GM19452 (cell line): ENCODE measurements around the gene MXI1.
"Not testable (repeated sequence)": the region's sequence is repeated elsewhere in the genome, so short reads cannot be mapped to it uniquely, and the experiment has no call there.

Experiments
- ATAC-seq: cut with Tn5 transposase; IDR thresholded peaks from one replicate; pipeline ENCODE4 v1.9.1; 2021; ENCODE audit not compliant: unreplicated experiment

MXI1 gene

GRCh38 chr10:110311357-110311949, 104.0 kb downstream of the MXI1 start:
- peak; percentile 49 for ATAC-seq

DNA sequence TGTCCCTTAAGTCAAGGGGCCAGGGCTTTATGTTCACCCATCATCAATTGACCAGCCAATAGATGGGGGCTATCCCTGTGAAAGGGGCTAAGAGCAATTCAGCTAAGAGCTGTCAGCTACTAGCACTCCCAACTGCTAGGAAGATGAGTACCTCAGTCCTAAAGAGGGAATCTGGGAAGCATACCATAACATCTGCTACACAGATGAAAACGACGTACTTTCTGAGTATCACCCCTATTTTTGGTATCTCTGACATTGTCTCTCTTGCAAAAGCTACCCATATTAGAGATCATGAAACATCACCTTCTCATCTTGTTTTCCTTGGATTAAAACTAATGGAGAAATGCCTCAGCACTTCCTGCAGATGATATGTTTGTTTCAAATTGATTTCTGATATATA, 104.8 kb downstream of the MXI1 start:
- no peak for ATAC-seq

DNA sequence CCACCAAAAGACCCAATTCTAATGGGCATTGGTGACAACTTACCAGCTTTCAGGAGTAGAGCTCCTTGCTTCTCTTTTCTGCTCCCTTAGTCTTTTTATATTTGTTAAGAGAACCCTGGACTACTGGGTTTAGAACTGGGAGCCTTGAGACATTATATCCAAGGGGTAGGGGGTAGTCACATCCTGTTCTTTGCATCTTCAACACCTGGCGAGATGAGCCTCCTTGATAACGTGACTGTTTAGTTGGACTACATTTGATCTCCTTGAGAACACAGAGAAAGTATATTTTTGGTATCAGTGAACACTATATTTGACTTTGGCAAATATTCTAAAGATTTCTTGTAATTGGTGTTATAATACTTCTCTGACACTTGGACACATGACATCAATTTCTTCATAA, 106.3 kb downstream of the MXI1 start:
- no peak for ATAC-seq

DNA sequence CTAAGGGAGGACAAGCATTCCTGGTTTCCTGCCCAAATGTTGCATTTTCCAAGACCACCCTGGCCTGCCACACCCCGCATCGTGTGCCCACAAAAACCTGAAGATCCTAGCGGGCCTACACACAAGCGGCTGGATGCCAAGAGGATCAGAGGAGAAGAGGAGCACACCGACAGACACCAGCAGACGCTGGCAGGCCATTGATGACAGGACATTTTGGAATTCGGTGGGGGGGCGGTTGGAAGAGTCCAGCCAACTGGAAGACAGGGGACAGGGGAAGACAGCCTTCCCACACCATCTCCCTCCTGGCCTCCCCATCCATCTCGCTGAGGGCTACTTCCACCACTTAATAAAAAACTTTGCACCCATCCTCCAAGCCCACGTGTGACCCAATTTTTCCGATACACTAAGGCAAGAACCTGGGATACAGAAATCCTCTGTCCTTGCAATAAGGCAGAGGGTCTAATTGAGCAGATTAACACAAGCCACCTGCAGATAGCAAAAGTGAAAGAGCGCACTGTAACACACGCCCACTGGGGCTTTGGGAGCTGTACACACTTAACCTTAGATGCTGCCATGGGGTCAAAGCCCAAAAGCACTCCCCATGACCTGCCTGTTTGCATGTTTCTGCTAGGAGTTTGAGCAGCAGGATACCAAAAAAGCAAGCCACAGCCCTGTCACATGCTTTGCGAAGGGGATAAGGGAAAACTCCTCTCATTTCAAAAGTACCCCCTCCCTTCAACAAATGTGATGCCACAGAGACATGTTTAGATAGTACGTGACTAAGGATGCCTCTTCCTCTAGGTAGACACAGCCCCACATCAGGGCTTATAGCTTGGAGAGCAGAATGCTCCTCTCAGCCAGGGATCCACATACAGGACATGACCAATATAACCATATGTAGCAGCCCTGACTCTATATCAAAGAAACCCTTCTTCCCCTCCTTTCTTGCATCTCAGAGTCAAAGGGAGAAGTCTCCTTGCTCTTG, 110.8 kb downstream of the MXI1 start:
- ATAC-seq, result no peak

GRCh38 chr10:110321869-110322620, 114.6 kb downstream of the MXI1 start:
- no peak for ATAC-seq

DNA sequence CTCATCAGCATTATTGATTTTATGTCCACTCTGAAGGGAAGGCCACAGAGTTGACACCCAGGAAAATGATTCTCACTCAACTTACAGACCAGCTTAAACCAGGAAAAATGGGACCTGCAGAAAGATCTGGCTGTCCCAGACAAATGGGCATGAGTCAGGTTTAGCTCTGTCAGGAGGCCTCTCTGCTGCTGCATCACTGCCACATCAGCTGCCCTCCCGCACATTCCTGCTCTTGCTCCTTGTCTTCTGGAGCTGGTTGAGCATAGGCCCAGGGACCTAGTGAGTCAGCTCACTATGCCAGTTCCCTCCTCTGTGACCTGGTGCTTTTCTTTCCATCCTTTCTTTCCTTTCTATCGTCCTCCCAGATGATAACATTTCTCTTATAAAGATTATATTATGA, 116.1 kb downstream of the MXI1 start:
- no peak for ATAC-seq

DNA sequence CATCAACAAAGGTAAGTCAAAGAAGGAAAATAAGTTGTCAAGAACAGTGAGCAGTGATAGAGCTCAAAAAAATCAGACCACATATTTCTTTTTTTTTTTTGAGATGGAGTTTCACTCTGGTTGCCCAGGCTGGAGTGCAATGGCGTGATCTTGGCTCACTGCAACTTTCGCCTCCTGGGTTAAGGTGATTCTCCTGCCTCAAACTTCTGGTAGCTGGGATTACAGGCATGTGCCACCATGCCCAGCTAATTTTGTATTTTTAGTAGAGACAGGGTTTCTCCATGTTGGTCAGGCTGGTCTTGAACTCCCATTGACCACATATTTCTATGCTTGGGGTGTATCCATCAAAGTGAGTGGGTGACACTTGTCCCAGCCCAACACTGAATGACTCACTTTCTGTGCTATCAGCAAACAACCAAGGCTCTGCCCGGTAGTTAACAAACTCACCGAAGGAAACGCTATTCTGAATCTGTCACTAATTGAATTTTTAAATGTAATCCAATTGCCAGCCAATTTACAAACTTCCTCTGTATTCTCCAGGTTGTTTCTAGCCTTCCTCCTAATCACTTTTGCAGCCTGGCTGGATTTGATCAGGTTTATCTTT, 116.9 kb downstream of the MXI1 start:
- ATAC-seq, result peak; percentile 61

- ATAC-seq, result peak; percentile 56
Measured at GRCh38 chr10:110324805-110325280, 117.4 kb downstream of the MXI1 start.

- ATAC-seq, result no peak
Measured at GRCh38 chr10:110326351-110327032, 119.1 kb downstream of the MXI1 start.

DNA sequence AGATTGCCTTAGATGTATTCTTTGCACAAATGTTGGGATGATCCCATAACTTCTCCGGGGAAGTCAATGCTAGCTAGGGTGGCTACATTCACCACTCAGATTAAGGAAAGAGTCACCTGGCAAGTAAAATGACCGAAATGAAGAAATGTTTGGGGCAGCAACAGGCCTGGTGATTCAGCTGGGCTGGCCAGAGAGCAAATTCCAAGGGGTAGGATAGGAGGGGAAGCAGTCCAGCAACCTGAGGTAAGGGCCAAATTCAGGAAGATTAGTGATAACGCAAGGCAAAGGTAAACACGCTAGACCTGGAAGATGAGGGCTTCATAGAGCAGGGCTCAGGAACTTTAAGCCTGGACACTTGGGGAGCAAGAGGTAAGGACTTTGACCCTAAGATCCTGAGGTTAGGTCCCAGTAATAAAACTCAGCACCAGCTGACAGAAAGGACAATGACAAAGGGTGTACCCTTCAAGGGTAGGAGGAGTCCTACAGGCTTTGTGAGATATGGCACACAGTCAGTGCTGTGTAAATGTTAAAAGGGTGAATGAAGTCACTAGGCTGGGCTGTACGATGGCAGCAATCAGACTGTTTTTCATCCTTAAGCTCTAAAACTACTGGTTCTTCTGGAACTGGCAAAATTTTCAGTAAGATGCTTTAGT, 120.0 kb downstream of the MXI1 start:
- no peak for ATAC-seq

- no peak for ATAC-seq
Measured at GRCh38 chr10:110330675-110331074, 123.3 kb downstream of the MXI1 start.

DNA sequence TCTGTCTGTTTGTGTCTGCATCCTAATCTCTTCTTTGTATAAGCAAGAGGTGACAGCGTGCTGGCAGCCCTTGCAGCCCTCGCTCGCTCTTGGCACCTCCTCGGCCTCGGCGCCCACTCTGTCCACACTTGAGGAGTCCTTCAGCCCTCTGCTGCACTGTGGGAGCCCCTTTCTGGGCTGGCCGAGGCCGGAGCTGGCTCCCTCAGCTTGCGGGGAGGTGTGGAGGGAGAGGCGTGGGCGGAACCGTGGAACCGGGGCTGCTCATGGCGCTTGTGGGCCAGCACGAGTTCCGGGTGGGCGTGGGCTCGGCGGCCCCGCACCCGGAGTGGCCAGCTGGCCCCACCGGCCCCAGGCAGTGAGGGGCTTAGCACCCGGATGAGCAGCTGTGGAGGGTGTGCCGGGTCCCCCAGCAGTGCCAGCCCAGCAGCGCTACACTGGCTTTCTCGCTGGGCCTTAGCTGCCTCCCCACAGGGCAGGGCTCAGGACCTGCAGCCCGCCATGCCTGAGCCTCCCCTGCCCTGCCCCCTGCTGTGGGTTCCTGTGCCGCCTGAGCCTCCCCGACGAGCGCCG, 123.9 kb downstream of the MXI1 start:
- not testable (repeated sequence) for ATAC-seq

- ATAC-seq, result no peak
Measured at GRCh38 chr10:110334061-110334656, 126.8 kb downstream of the MXI1 start.

DNA sequence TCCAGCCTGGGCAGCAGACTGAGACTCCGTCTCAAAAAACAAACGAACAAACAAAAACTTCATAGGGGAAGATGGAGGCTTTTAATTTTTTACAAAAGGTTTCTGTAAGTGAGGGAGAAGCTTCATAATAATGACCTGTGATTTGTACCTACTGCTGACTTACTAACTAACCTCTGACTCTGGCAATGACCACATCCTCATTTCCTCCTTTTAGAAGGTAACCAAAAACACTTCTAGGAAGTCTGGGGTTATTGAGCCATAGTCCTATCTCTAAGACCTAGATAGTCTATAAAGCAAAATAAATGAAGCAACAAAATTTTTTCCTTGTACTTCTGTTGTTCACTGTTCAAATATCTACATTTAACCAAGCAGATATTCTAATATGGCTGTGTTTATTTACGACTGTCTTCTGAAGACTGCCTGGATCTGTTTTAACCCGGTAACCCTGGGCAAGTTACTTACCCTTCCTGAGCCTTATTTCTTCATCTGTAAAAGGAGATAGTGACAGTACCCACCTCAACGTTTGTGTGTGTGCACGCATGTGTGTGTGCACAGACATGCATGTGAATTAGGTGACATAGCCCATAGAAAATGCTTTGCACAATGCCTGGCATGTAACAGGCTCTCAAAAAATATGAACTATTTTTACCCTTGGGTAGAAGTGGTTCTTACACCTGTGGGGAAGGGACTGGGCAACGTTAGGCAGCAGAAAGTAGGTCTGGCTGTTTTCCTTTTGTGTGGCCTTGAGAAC, 128.1 kb downstream of the MXI1 start:
- ATAC-seq, result no peak

GRCh38 chr10:110336111-110336721, 128.8 kb downstream of the MXI1 start:
- no peak for ATAC-seq
